ENCODE measurements around the gene PPIF.

The PPIF gene

GRCh38 chr10:79393924-79394610 is 46.8 kb downstream of the PPIF start:
- H3F3A ChIP-seq (ENCODE audit: control insufficient read depth, insufficient read depth), result no peaks in the 10 kb centered on the region
- H3K9me3 ChIP-seq (ENCODE audit: control insufficient read depth, insufficient read depth, low read length), result no peaks in the 10 kb centered on the region

GRCh38 chr10:79394664-79395063 is 47.4 kb downstream of the PPIF start:
- Histone ChIP-seq H3K79me2 (ENCODE audit: control insufficient read depth, low read length) (no peaks in the 10 kb centered on the region), H3K27ac (ENCODE audit: low read depth, low read length) (no peak overlapping the region), H3K9me3 (ENCODE audit: control insufficient read depth, insufficient read depth, low read length) (no peaks in the 10 kb centered on the region), H4K20me1 (ENCODE audit: control insufficient read depth, insufficient read depth, low read depth, low read length) (no peaks in the 10 kb centered on the region), H3K9me2 (replicated peaks; ENCODE audit: control insufficient read depth, low read length) (no peaks in the 10 kb centered on the region), H3K4me1 (ENCODE audit: control insufficient read depth, low read length) (no peaks in the 10 kb centered on the region), H3K4me3 (ENCODE audit: low read length) (no peak overlapping the region), H3F3A (ENCODE audit: control insufficient read depth, insufficient read depth) (no peaks in the 10 kb centered on the region), H3K27me3 (ENCODE audit: control insufficient read depth, low read length) (peaks cover 9% of the 10 kb centered on the region; the same call in 1 of the 2 replicates), H3K36me3 (ENCODE audit: control insufficient read depth, low read length) (no peaks in the 10 kb centered on the region), H3K4me2 (ENCODE audit: low read length) (no peak overlapping the region)
- no peak for TF ChIP-seq EZH2phosphoT487 (IDR thresholded peaks at IDR 0.05; ENCODE audit: borderline replicate concordance, low read length)
- no peak for TF ChIP-seq CTCF (IDR thresholded peaks at IDR 0.05; ENCODE audit: low read depth, low read length, poor library complexity, severe bottlenecking)

More at GRCh38 chr10:79393924-79394610, 46.8 kb downstream of the PPIF start:
- H4K20me1 ChIP-seq (ENCODE audit: control insufficient read depth, insufficient read depth, low read depth, low read length), result no peaks in the 10 kb centered on the region
- H3K4me2 ChIP-seq (ENCODE audit: low read length), result no peak overlapping the region
- H3K36me3 ChIP-seq (ENCODE audit: control insufficient read depth, low read length), result no peaks in the 10 kb centered on the region
- no peaks in the 10 kb centered on the region for H3K9me2 ChIP-seq (replicated peaks; ENCODE audit: control insufficient read depth, low read length)
- peaks cover 2% of the 10 kb centered on the region for H3K4me1 ChIP-seq (ENCODE audit: control insufficient read depth, low read length)
- no peak for TF ChIP-seq CTCF (IDR thresholded peaks at IDR 0.05; ENCODE audit: low read depth, low read length, poor library complexity, severe bottlenecking)
- no peak for TF ChIP-seq EZH2phosphoT487 (IDR thresholded peaks at IDR 0.05; ENCODE audit: borderline replicate concordance, low read length)
- peaks cover 9% of the 10 kb centered on the region; the same call in 1 of the 2 replicates for H3K27me3 ChIP-seq (ENCODE audit: control insufficient read depth, low read length)
- H3K79me2 ChIP-seq (ENCODE audit: control insufficient read depth, low read length), result no peaks in the 10 kb centered on the region
- H3K27ac ChIP-seq (ENCODE audit: low read depth, low read length), result no peak overlapping the region
- no peak overlapping the region for H3K4me3 ChIP-seq (ENCODE audit: low read length)

- Histone ChIP-seq H3K79me2 (ENCODE audit: control insufficient read depth, low read length) (no peaks in the 10 kb centered on the region), H3K27me3 (ENCODE audit: control insufficient read depth, low read length) (peaks cover 9% of the 10 kb centered on the region; the same call in 1 of the 2 replicates), H3F3A (ENCODE audit: control insufficient read depth, insufficient read depth) (no peaks in the 10 kb centered on the region), H3K4me3 (ENCODE audit: low read length) (no peak overlapping the region), H3K9me2 (replicated peaks; ENCODE audit: control insufficient read depth, low read length) (no peaks in the 10 kb centered on the region), H3K4me1 (ENCODE audit: control insufficient read depth, low read length) (no peaks in the 10 kb centered on the region), H3K9me3 (ENCODE audit: control insufficient read depth, insufficient read depth, low read length) (no peaks in the 10 kb centered on the region), H3K36me3 (ENCODE audit: control insufficient read depth, low read length) (no peaks in the 10 kb centered on the region), H3K4me2 (ENCODE audit: low read length) (no peak overlapping the region), H4K20me1 (ENCODE audit: control insufficient read depth, insufficient read depth, low read depth, low read length) (no peaks in the 10 kb centered on the region), H3K27ac (ENCODE audit: low read depth, low read length) (no peak overlapping the region)
- TF ChIP-seq CTCF (IDR thresholded peaks at IDR 0.05; ENCODE audit: low read depth, low read length, poor library complexity, severe bottlenecking) (no peak), EZH2phosphoT487 (IDR thresholded peaks at IDR 0.05; ENCODE audit: borderline replicate concordance, low read length) (no peak)
These were observed 49.3 kb downstream of the PPIF start for GRCh38 chr10:79396520-79396919.
